WTC11 (cell line): ENCODE results near the gene ZBTB25. TPM values are rescaled to one million over a fixed set of nuclear protein-coding genes. Genes with fewer than 3 reads are reported as not detected.

Source experiments
- AR ChIP-seq: fragments of 250-450 bp; sonication (Bioruptor Pico); IDR thresholded peaks from 2 replicates; pipeline ENCODE4 v1.9.0; 2021; ENCODE audit warnings: mild to moderate bottlenecking
- ATF1 ChIP-seq: sonication (generic); formaldehyde crosslinking; IDR thresholded peaks from 2 replicates; pipeline ENCODE4 v1.8.1; 2023; ENCODE audit warnings: mild to moderate bottlenecking, moderate library complexity, missing genetic modification reagents
- ATF3 ChIP-seq: sonication (generic); formaldehyde crosslinking; conservative IDR thresholded peaks from 2 replicates; pipeline ENCODE4 v1.8.1; 2022; ENCODE audit warnings: mild to moderate bottlenecking, missing genetic modification reagents
- CTCF ChIP-seq: fragments of 200-600 bp; IDR thresholded peaks from 2 replicates; pipeline ENCODE4 v1.8.0; 2022; ENCODE audit warnings: antibody characterized with exemption
- E2F1 ChIP-seq: sonication (generic); formaldehyde crosslinking; IDR thresholded peaks from 2 replicates; pipeline ENCODE4 v1.8.0; 2022; ENCODE audit warnings: mild to moderate bottlenecking, missing genetic modification reagents
- ESRRA ChIP-seq: sonication (generic); formaldehyde crosslinking; IDR thresholded peaks from 2 replicates; pipeline ENCODE4 v1.8.1; 2022; ENCODE audit warnings: mild to moderate bottlenecking, missing genetic modification reagents, borderline replicate concordance
- FOXP1 ChIP-seq: sonication (generic); formaldehyde crosslinking; IDR thresholded peaks from 2 replicates; pipeline ENCODE4 v1.8.0; 2022; ENCODE audit warnings: missing genetic modification reagents, mild to moderate bottlenecking, moderate library complexity, borderline replicate concordance
- GTF2I ChIP-seq: fragments of 250-450 bp; sonication (Bioruptor Pico); conservative IDR thresholded peaks from 2 replicates; pipeline ENCODE4 v1.4.0; 2021; ENCODE audit warnings: mild to moderate bottlenecking
- JUN ChIP-seq: sonication (generic); formaldehyde crosslinking; IDR thresholded peaks from 2 replicates; pipeline ENCODE4 v1.8.0; 2023; ENCODE audit warnings: mild to moderate bottlenecking, missing genetic modification reagents
- MAX ChIP-seq: sonication (generic); formaldehyde crosslinking; IDR thresholded peaks from 2 replicates; pipeline ENCODE4 v1.8.0; 2022; ENCODE audit warnings: mild to moderate bottlenecking, missing genetic modification reagents
- MYBL2 ChIP-seq: sonication (generic); formaldehyde crosslinking; IDR thresholded peaks from 2 replicates; pipeline ENCODE4 v1.8.1; 2023; ENCODE audit warnings: mild to moderate bottlenecking, moderate library complexity, missing genetic modification reagents
- NR1H2 ChIP-seq: sonication (generic); formaldehyde crosslinking; IDR thresholded peaks from 2 replicates; pipeline ENCODE4 v1.9.0; 2021; ENCODE audit warnings: mild to moderate bottlenecking, moderate library complexity, missing genetic modification reagents
- NR2C2 ChIP-seq: sonication (generic); formaldehyde crosslinking; IDR thresholded peaks from 2 replicates; pipeline ENCODE4 v1.8.0; 2022; ENCODE audit warnings: mild to moderate bottlenecking, missing genetic modification reagents
- NR3C1 ChIP-seq: sonication (generic); formaldehyde crosslinking; conservative IDR thresholded peaks from 2 replicates; pipeline ENCODE4 v1.8.1; 2023; ENCODE audit warnings: low read depth, mild to moderate bottlenecking, missing genetic modification reagents
- PRRX2 ChIP-seq: fragments of 250-450 bp; sonication (Bioruptor Pico); IDR thresholded peaks from 2 replicates; pipeline ENCODE4 v1.8.0; 2021; ENCODE audit warnings: mild to moderate bottlenecking
- SMAD3 ChIP-seq: sonication (generic); formaldehyde crosslinking; IDR thresholded peaks from 2 replicates; pipeline ENCODE4 v1.8.0; 2022; ENCODE audit warnings: missing genetic modification reagents, mild to moderate bottlenecking, borderline replicate concordance
- SOX15 ChIP-seq: fragments of 250-450 bp; sonication (Bioruptor Pico); IDR thresholded peaks from 2 replicates; pipeline ENCODE4 v1.9.0; 2021; ENCODE audit warnings: mild to moderate bottlenecking
- TEAD1 ChIP-seq: sonication (generic); formaldehyde crosslinking; IDR thresholded peaks from 2 replicates; pipeline ENCODE4 v1.8.0; 2022; ENCODE audit warnings: mild to moderate bottlenecking, missing genetic modification reagents
- TEAD4 ChIP-seq: sonication (generic); formaldehyde crosslinking; IDR thresholded peaks from 2 replicates; pipeline ENCODE4 v1.8.0; 2022; ENCODE audit warnings: mild to moderate bottlenecking, missing genetic modification reagents
- TP53 ChIP-seq: sonication (generic); formaldehyde crosslinking; IDR thresholded peaks from 2 replicates; pipeline ENCODE4 v1.8.1; 2023; ENCODE audit warnings: mild to moderate bottlenecking, missing genetic modification reagents
- ZBTB21 ChIP-seq: sonication (generic); formaldehyde crosslinking; IDR thresholded peaks from 2 replicates; pipeline ENCODE4 v1.8.1; 2023; ENCODE audit warnings: mild to moderate bottlenecking, missing genetic modification reagents, borderline replicate concordance
- ZNF232 ChIP-seq: sonication (generic); formaldehyde crosslinking; IDR thresholded peaks from 2 replicates; pipeline ENCODE4 v1.8.0; 2022; ENCODE audit warnings: mild to moderate bottlenecking, missing genetic modification reagents
- ZNF317 ChIP-seq: sonication (generic); formaldehyde crosslinking; IDR thresholded peaks from 2 replicates; pipeline ENCODE4 v1.8.1; 2023; ENCODE audit warnings: low read depth, mild to moderate bottlenecking, moderate library complexity, missing genetic modification reagents, borderline replicate concordance
- ZNF671 ChIP-seq: fragments of 250-450 bp; sonication (Bioruptor Pico); IDR thresholded peaks from 2 replicates; pipeline ENCODE4 v1.8.0; 2021; ENCODE audit warnings: mild to moderate bottlenecking
- total RNA-seq: library from RNA; stranded (reverse); gene quantifications from 3 replicates; pipeline ENCODE4 v1.2.3, GENCODE V29; 2021
- TF ChIP-seq, protein P1 (sequence below): sonication (generic); formaldehyde crosslinking; IDR thresholded peaks from 2 replicates; pipeline ENCODE4 v1.8.1; 2023; ENCODE audit warnings: mild to moderate bottlenecking, missing genetic modification reagents, moderate library complexity
- TF ChIP-seq, protein P2 (sequence below): sonication (generic); formaldehyde crosslinking; IDR thresholded peaks from 2 replicates; pipeline ENCODE4 v1.8.1; 2022; ENCODE audit warnings: low read depth, missing genetic modification reagents, borderline replicate concordance
- TF ChIP-seq, protein P3 (sequence below): sonication (generic); formaldehyde crosslinking; conservative IDR thresholded peaks from 2 replicates; pipeline ENCODE4 v1.8.1; 2023; ENCODE audit warnings: mild to moderate bottlenecking, low read depth, missing genetic modification reagents, moderate library complexity

ZBTB25 gene
- total RNA-seq, 1 experiment from 2014 or later: 11.9 TPM

DNA sequence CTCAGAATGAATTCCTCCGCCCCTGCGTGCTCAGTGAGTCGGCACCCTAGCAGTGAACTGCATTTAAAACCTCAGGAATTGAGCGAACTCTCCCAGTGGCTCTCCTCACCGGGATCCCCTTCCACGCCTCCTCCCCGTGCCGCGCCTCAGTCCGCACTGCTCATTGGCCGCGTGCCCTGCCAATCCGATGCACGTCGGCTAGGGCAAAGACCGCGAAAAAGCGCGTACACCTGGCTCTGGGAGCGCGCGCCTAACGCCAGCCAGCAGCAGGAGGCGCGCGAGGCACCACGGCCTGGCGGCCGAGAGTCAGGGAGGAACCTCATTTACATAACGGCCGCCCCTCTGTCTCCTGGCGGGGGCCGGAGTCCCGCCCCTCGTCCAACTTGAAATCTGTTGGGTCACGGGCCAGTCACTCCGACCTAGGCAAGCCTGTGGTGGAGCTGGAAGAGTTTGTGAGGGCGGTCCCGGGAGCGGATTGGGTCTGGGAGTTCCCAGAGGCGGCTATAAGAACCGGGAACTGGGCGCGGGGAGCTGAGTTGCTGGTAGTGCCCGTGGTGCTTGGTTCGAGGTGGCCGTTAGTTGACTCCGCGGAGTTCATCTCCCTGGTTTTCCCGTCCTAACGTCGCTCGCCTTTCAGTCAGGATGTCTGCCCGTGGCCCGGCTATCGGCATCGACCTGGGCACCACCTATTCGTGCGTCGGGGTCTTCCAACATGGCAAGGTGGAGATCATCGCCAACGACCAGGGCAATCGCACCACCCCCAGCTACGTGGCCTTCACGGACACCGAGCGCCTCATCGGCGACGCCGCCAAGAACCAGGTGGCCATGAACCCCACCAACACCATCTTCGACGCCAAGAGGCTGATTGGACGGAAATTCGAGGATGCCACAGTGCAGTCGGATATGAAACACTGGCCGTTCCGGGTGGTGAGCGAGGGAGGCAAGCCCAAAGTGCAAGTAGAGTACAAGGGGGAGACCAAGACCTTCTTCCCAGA lies 36.9 kb upstream of the ZBTB25 start, which contains the start of gene HSPA2 (continued):
- TF ChIP-seq ATF3 (CRISPR knock-in tag) (no peak), NR3C1 (CRISPR knock-in tag) (0 out of 2 replicates have a peak, but pooled peaks have one; percentile 43), ZNF317 (CRISPR knock-in tag) (no peak), FOXP1 (CRISPR knock-in tag) (no peak), NR2C2 (CRISPR knock-in tag) (no peak), SMAD3 (CRISPR knock-in tag) (peak; percentile 68; the same call in 1 of the 2 replicates), ATF1 (CRISPR knock-in tag) (no peak), MAX (CRISPR knock-in tag) (peak; percentile 92; the same call in 1 of the 2 replicates), GTF2I (CRISPR knock-in tag) (no peak), ESRRA (CRISPR knock-in tag) (no peak), NR1H2 (CRISPR knock-in tag) (no peak), TP53 (peak; percentile 74; the same call in 1 of the 2 replicates), ZBTB21 (CRISPR knock-in tag) (0 out of 2 replicates have a peak, but pooled peaks have one; percentile 75), ZNF232 (CRISPR knock-in tag) (peak; percentile 88), PRRX2 (CRISPR knock-in tag) (no peak), AR (CRISPR knock-in tag) (no peak), CTCF (no peak), TEAD1 (peak; percentile 63; the same call in 1 of the 2 replicates), JUN (CRISPR knock-in tag) (no peak), TEAD4 (CRISPR knock-in tag) (no peak), ZNF671 (CRISPR knock-in tag) (no peak), E2F1 (CRISPR knock-in tag) (peak; percentile 80; the same call in 1 of the 2 replicates), SOX15 (no peak), MYBL2 (CRISPR knock-in tag) (peak; percentile 97)
- TF ChIP-seq, protein P1, sequence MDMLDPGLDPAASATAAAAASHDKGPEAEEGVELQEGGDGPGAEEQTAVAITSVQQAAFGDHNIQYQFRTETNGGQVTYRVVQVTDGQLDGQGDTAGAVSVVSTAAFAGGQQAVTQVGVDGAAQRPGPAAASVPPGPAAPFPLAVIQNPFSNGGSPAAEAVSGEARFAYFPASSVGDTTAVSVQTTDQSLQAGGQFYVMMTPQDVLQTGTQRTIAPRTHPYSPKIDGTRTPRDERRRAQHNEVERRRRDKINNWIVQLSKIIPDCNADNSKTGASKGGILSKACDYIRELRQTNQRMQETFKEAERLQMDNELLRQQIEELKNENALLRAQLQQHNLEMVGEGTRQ (CRISPR knock-in tag): peak; percentile 54
- TF ChIP-seq, protein P2, sequence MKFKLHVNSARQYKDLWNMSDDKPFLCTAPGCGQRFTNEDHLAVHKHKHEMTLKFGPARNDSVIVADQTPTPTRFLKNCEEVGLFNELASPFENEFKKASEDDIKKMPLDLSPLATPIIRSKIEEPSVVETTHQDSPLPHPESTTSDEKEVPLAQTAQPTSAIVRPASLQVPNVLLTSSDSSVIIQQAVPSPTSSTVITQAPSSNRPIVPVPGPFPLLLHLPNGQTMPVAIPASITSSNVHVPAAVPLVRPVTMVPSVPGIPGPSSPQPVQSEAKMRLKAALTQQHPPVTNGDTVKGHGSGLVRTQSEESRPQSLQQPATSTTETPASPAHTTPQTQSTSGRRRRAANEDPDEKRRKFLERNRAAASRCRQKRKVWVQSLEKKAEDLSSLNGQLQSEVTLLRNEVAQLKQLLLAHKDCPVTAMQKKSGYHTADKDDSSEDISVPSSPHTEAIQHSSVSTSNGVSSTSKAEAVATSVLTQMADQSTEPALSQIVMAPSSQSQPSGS (CRISPR knock-in tag): no peak
- TF ChIP-seq, protein P3, sequence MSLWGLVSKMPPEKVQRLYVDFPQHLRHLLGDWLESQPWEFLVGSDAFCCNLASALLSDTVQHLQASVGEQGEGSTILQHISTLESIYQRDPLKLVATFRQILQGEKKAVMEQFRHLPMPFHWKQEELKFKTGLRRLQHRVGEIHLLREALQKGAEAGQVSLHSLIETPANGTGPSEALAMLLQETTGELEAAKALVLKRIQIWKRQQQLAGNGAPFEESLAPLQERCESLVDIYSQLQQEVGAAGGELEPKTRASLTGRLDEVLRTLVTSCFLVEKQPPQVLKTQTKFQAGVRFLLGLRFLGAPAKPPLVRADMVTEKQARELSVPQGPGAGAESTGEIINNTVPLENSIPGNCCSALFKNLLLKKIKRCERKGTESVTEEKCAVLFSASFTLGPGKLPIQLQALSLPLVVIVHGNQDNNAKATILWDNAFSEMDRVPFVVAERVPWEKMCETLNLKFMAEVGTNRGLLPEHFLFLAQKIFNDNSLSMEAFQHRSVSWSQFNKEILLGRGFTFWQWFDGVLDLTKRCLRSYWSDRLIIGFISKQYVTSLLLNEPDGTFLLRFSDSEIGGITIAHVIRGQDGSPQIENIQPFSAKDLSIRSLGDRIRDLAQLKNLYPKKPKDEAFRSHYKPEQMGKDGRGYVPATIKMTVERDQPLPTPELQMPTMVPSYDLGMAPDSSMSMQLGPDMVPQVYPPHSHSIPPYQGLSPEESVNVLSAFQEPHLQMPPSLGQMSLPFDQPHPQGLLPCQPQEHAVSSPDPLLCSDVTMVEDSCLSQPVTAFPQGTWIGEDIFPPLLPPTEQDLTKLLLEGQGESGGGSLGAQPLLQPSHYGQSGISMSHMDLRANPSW (CRISPR knock-in tag): no peak
